Naive thymus-derived CD4-positive, alpha-beta T cell (primary cell): ENCODE results near the gene ANKRD61. TPM values are rescaled to one million over a fixed set of nuclear protein-coding genes. Genes with fewer than 3 reads are reported as not detected.
"Not testable (repeated sequence)": the region's sequence is repeated elsewhere in the genome, so short reads cannot be mapped to it uniquely, and the experiment has no call there.

Experiments
- ATAC-seq: fragments of 150-1000 bp; cut with Tn5 transposase; 2 replicates; pipeline ENCODE4 v1.10.0; 2021; ENCODE audit warnings: mild to moderate bottlenecking, moderate library complexity
- CTCF ChIA-PET: fragments of 350-600 bp; sonication (Branson Sonifier 250); formaldehyde crosslinking; loops from one replicate; lab custom pipeline; 2021; ENCODE audit warnings: antibody characterized with exemption; lab: Charles Lee
- POLR2A ChIA-PET: fragments of 350-600 bp; sonication (Branson Sonifier 250); formaldehyde crosslinking; loops from one replicate; lab custom pipeline; 2021; ENCODE audit warnings: antibody characterized with exemption, inconsistent platforms; lab: Charles Lee
- DNase-seq, 9 donors: peaks; one replicate each; pipeline versions ENCODE4 v3.0.0 to v3.0.0-alpha.2; 2020 to 2022; ENCODE audit warnings: mixed read lengths in 1 of 9
- H3K27ac ChIP-seq: one replicate; pipeline ENCODE4 v1.7.0; 2013; ENCODE audit warnings: mild to moderate bottlenecking, low read depth, low read length, moderate library complexity
- H3K27me3 ChIP-seq, 2 donors: one replicate each; pipeline ENCODE4 v1.7.0; 2013; ENCODE audit warnings: low read length in 2 of 2, mild to moderate bottlenecking in 2 of 2, moderate library complexity in 2 of 2; ENCODE audit not compliant: control insufficient read depth in 2 of 2, insufficient read depth in 2 of 2
- H3K36me3 ChIP-seq, 3 experiments: 1 replicate in 2 of 3; 2 replicates in 1 of 3; pipeline ENCODE4 v1.7.0; 2013; ENCODE audit warnings: low read length in 3 of 3, mild to moderate bottlenecking in 3 of 3, moderate library complexity in 1 of 3; ENCODE audit not compliant: insufficient read depth in 3 of 3, control insufficient read depth in 2 of 3
- H3K4me1 ChIP-seq, 2 donors: one replicate each; pipeline ENCODE4 v1.7.0; 2013; ENCODE audit warnings: low read length in 2 of 2, mild to moderate bottlenecking in 2 of 2, moderate library complexity in 1 of 2; ENCODE audit not compliant: control insufficient read depth in 2 of 2, insufficient read depth in 2 of 2
- H3K4me3 ChIP-seq: 2 replicates; pipeline ENCODE4 v1.7.0; 2013; ENCODE audit warnings: mild to moderate bottlenecking, low read length
- H3K9me3 ChIP-seq, 3 experiments: 1 replicate in 2 of 3; 2 replicates in 1 of 3; pipeline ENCODE4 v1.7.0; 2013; ENCODE audit warnings: low read length in 3 of 3; ENCODE audit not compliant: control insufficient read depth in 2 of 3
- H3K27ac Mint-ChIP-seq, 9 donors: one replicate each; pipeline ENCODE4 v1.8.0; 2020 to 2022; ENCODE audit warnings: mixed read lengths in 9 of 9, mild to moderate bottlenecking in 8 of 9, moderate library complexity in 5 of 9, inconsistent platforms in 2 of 9
- H3K27me3 Mint-ChIP-seq, 5 donors: one replicate each; pipeline ENCODE4 v1.8.0; 2021 to 2022; ENCODE audit warnings: mixed read lengths in 5 of 5, mild to moderate bottlenecking in 1 of 5
- H3K36me3 Mint-ChIP-seq, 5 donors: one replicate each; pipeline ENCODE4 v1.8.0; 2020 to 2022; ENCODE audit warnings: mixed read lengths in 5 of 5, mild to moderate bottlenecking in 3 of 5, inconsistent platforms in 1 of 5
- H3K4me1 Mint-ChIP-seq, 7 donors: one replicate each; pipeline ENCODE4 v1.8.0; 2020 to 2022; ENCODE audit warnings: mixed read lengths in 7 of 7, mild to moderate bottlenecking in 3 of 7, inconsistent platforms in 1 of 7
- H3K4me3 Mint-ChIP-seq, 10 donors: one replicate each; pipeline ENCODE4 v1.8.0; 2020 to 2022; ENCODE audit warnings: mild to moderate bottlenecking in 10 of 10, mixed read lengths in 10 of 10, moderate library complexity in 6 of 10, inconsistent platforms in 2 of 10
- H3K9me3 Mint-ChIP-seq, 11 donors: one replicate each; pipeline ENCODE4 v1.8.0; 2020 to 2022; ENCODE audit warnings: mixed read lengths in 11 of 11, mild to moderate bottlenecking in 4 of 11, inconsistent platforms in 1 of 11, moderate library complexity in 1 of 11
- intact Hi-C, 2 donors: fragments of 100-400 bp; cut with micrococcal nuclease; formaldehyde crosslinking; loops; one replicate each; pipeline ENCODE4 v1.15.1; 2023
- polyA plus RNA-seq, 2 donors: library from polyadenylated mRNA; unstranded; fragments of 300-500 nt; fragmentation: Illumina TruSeq; gene quantifications; one replicate each; pipeline ENCODE4 v1.2.3, GENCODE V29; 2021
- total RNA-seq, 6 experiments: library from RNA in 5 of 6; stranded (reverse) in 5 of 6; gene quantifications; 1 replicate in 5 of 6; 2 replicates in 1 of 6; pipeline ENCODE4 v1.2.3 and lab custom pipeline; 2021 to 2026

The ANKRD61 gene
- total and polyA plus RNA-seq, 7 experiments from 2014 or later, result 0.29 to 0.50 TPM; not detected in 5

GRCh38 chr7:6035165-6035564 is 4.0 kb downstream of the ANKRD61 start:
- H3K36me3 Mint-ChIP-seq, result peaks cover 3 to 51% (median 11%) of the 10 kb centered on the region in 5 donors
- H3K4me3 Mint-ChIP-seq, result no peak overlapping the region
- Histone ChIP-seq H3K4me1 (peaks cover 0 to 13% of the 10 kb centered on the region in 2 donors), H3K27ac (no peak overlapping the region), H3K9me3 (no peaks in the 10 kb centered on the region), H3K4me3 (no peak overlapping the region), H3K27me3 (no peaks in the 10 kb centered on the region), H3K36me3 (peaks cover 6 to 79% (median 23%) of the 10 kb centered on the region in 3 experiments)
- H3K27ac Mint-ChIP-seq, result no peak overlapping the region
- H3K27me3 Mint-ChIP-seq, result no peaks in the 10 kb centered on the region
- peaks cover 0 to 4% (median 0%) of the 10 kb centered on the region in 11 donors for H3K9me3 Mint-ChIP-seq
- ChIA-PET CTCF (no interaction called here), POLR2A (interaction anchor here (0.6 kb wide), 1 partner anchor 10 kb away, joined by 3 read pairs; no protein-coding TSS in a partner anchor)
- H3K4me1 Mint-ChIP-seq, result peaks cover 0 to 15% (median 4%) of the 10 kb centered on the region in 7 donors
- intact Hi-C loops, result no loop called here
- DNase-seq, result no peak
- no peak for ATAC-seq

- Mint-ChIP-seq H3K27ac (no peak overlapping the region), H3K4me3 (no peak overlapping the region), H3K27me3 (no peaks in the 10 kb centered on the region), H3K36me3 (peaks cover 7 to 53% (median 14%) of the 10 kb centered on the region in 5 donors), H3K9me3 (peaks cover 0 to 6% (median 0%) of the 10 kb centered on the region in 11 donors), H3K4me1 (peaks cover 0 to 15% (median 4%) of the 10 kb centered on the region in 7 donors)
- ATAC-seq (no peak), DNase-seq (no peak)
- peaks cover 0 to 13% of the 10 kb centered on the region in 2 donors for H3K4me1 ChIP-seq
- POLR2A ChIA-PET, result no interaction called here
- CTCF ChIA-PET, result no interaction called here
- H3K36me3 ChIP-seq, result peaks cover 6 to 79% (median 23%) of the 10 kb centered on the region in 3 experiments
- no peaks in the 10 kb centered on the region for H3K27me3 ChIP-seq
- intact Hi-C loops, result no loop called here
- no peak overlapping the region for H3K4me3 ChIP-seq
- H3K27ac ChIP-seq, result no peak overlapping the region
- no peaks in the 10 kb centered on the region for H3K9me3 ChIP-seq
These were observed 4.5 kb downstream of the ANKRD61 start for GRCh38 chr7:6035686-6036085.

- Histone ChIP-seq H3K4me3 (no peak overlapping the region), H3K9me3 (no peaks in the 10 kb centered on the region), H3K4me1 (no peaks in the 10 kb centered on the region), H3K27ac (no peak overlapping the region), H3K36me3 (peaks cover 16 to 46% (median 18%) of the 10 kb centered on the region in 3 experiments), H3K27me3 (no peaks in the 10 kb centered on the region)
- ATAC-seq, result no peak
- ChIA-PET POLR2A (no interaction called here), CTCF (no interaction called here)
- H3K27me3 Mint-ChIP-seq, result no peaks in the 10 kb centered on the region
- peaks cover 0 to 20% (median under 1%) of the 10 kb centered on the region in 5 donors for H3K36me3 Mint-ChIP-seq
- peaks cover 0 to 5% (median 3%) of the 10 kb centered on the region in 7 donors for H3K4me1 Mint-ChIP-seq
- no peak for DNase-seq
- H3K9me3 Mint-ChIP-seq, result no peaks in the 10 kb centered on the region
- H3K27ac Mint-ChIP-seq, result no peak overlapping the region
- intact Hi-C loops, result no loop called here
- H3K4me3 Mint-ChIP-seq, result no peak overlapping the region
These were observed 18.6 kb downstream of the ANKRD61 start for GRCh38 chr7:6049780-6050179.

DNA sequence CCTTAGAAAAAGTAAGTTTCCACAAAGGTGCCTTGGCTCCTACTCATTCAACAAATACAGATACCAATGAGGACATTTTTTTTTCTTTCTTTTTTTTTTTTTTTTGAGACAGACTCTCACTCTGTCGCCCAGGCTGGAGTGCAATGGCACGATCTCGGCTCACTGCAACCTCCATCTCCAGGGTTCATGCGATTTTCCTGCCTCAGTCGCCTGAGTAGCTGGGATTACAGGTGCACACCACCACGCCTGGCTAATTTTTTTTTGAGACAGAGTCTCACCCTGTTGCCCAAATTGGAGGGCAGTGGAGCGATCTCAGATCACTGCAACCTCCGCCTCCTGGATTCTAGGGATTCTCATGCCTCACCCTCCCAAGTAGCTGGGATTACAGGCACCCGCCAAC is 20.0 kb downstream of the ANKRD61 start:
- POLR2A ChIA-PET, result not testable (repeated sequence)

GRCh38 chr7:6056616-6057015 is 25.4 kb downstream of the ANKRD61 start:
- Mint-ChIP-seq H3K36me3 (peaks cover 0 to 14% (median 0%) of the 10 kb centered on the region in 5 donors), H3K4me3 (peak overlapping the region in 2 of 10 donors; percentile 17 to 89), H3K4me1 (peaks cover 22 to 37% (median 32%) of the 10 kb centered on the region in 7 donors), H3K27me3 (no peaks in the 10 kb centered on the region), H3K27ac (no peak overlapping the region), H3K9me3 (no peaks in the 10 kb centered on the region)
- CTCF ChIA-PET, result interaction anchor here (0.6 to 0.7 kb wide), 2 partner anchors 38 to 216 kb away, joined by 6 to 7 read pairs; no protein-coding TSS in a partner anchor
- Histone ChIP-seq H3K36me3 (peaks cover 0 to 9% (median 7%) of the 10 kb centered on the region in 3 experiments), H3K4me1 (peaks cover 9 to 14% of the 10 kb centered on the region in 2 donors), H3K4me3 (no peak overlapping the region), H3K9me3 (no peaks in the 10 kb centered on the region), H3K27ac (no peak overlapping the region), H3K27me3 (no peaks in the 10 kb centered on the region)
- POLR2A ChIA-PET, result interaction anchor here (0.6 to 0.8 kb wide), 3 partner anchors 50 to 60 kb away, joined by 3 to 4 read pairs (median 4); no protein-coding TSS in a partner anchor
- intact Hi-C loops, result no loop called here
- no peak for DNase-seq
- ATAC-seq, result no peak

More for the DNA sequence above, 20.0 kb downstream of the ANKRD61 start:
- H3K4me3 Mint-ChIP-seq, H3K4me1 ChIP-seq, ATAC-seq, H3K27me3 ChIP-seq, H3K27ac ChIP-seq, H3K27ac Mint-ChIP-seq, H3K4me3 ChIP-seq, intact Hi-C loops, H3K9me3 ChIP-seq, H3K9me3 Mint-ChIP-seq, DNase-seq, H3K27me3 Mint-ChIP-seq: not testable (repeated sequence)
- CTCF ChIA-PET, result interaction anchor here (0.5 kb wide), 1 partner anchor 52 kb away, joined by 3 read pairs; no protein-coding TSS in a partner anchor
- Mint-ChIP-seq H3K36me3 (peaks cover 0 to 20% (median 0%) of the 10 kb centered on the region in 5 donors), H3K4me1 (peaks cover 0 to 12% (median 7%) of the 10 kb centered on the region in 7 donors)
- H3K36me3 ChIP-seq, result peaks cover 13 to 36% (median 15%) of the 10 kb centered on the region in 3 experiments

- ChIA-PET CTCF (interaction anchor here (0.6 to 0.7 kb wide), 3 partner anchors 15 to 213 kb away, joined by 3 to 5 read pairs (median 4); no protein-coding TSS in a partner anchor), POLR2A (interaction anchor here (0.6 to 0.8 kb wide), 6 partner anchors 24 to 675 kb away, joined by 3 to 4 read pairs (median 4); no protein-coding TSS in a partner anchor)
- peak overlapping the region; percentile 89 for H3K4me3 ChIP-seq
- H3K9me3 ChIP-seq, result no peaks in the 10 kb centered on the region
- H3K4me3 Mint-ChIP-seq, result peak overlapping the region; percentile 89 to 97 (median 95)
- peaks cover 0 to 9% (median 3%) of the 10 kb centered on the region in 3 experiments for H3K36me3 ChIP-seq
- peak overlapping the region; percentile 87 for H3K27ac ChIP-seq
- H3K27me3 ChIP-seq, result no peaks in the 10 kb centered on the region
- DNase-seq (no peak), ATAC-seq (no peak)
- H3K9me3 Mint-ChIP-seq, result no peaks in the 10 kb centered on the region
- peaks cover 22 to 37% (median 32%) of the 10 kb centered on the region in 7 donors for H3K4me1 Mint-ChIP-seq
- peaks cover 0 to 12% (median 0%) of the 10 kb centered on the region in 5 donors for H3K36me3 Mint-ChIP-seq
- no peaks in the 10 kb centered on the region for H3K27me3 Mint-ChIP-seq
- peaks cover 9 to 14% of the 10 kb centered on the region in 2 donors for H3K4me1 ChIP-seq
- intact Hi-C loops, result no loop called here
- peak overlapping the region in 8 of 9 donors; percentile 8 to 98 (median 82) for H3K27ac Mint-ChIP-seq
These were observed 26.3 kb downstream of the ANKRD61 start for GRCh38 chr7:6057316-6058129.
